K562 (cell line): ENCODE results near the gene CSNK1D. TPM values are rescaled to one million over a fixed set of nuclear protein-coding genes. Genes with fewer than 3 reads are reported as not detected.

ENCODE experiments used
- ARID2 ChIP-seq: fragments of 450-650 bp; IDR thresholded peaks from 2 replicates; pipeline ENCODE4 v1.6.1; 2017; ENCODE audit warnings: antibody characterized with exemption, mild to moderate bottlenecking
- ARID3B ChIP-seq: fragments of 250-450 bp; sonication (Bioruptor Pico); IDR thresholded peaks from 2 replicates; pipeline ENCODE4 v1.4.0; 2020; ENCODE audit warnings: borderline replicate concordance
- CBX3 ChIP-seq, 2 experiments: IDR thresholded peaks; 1 replicate in 1 of 2; 2 replicates in 1 of 2; pipeline ENCODE4 v1.6.1; 2012; ENCODE audit warnings: inconsistent platforms in 2 of 2, low read length in 2 of 2, borderline replicate concordance in 1 of 2, control low read depth in 1 of 2
- ELF4 ChIP-seq: fragments of 450-650 bp; formaldehyde crosslinking; IDR thresholded peaks from 2 replicates; pipeline ENCODE4 v1.4.0; 2022; ENCODE audit warnings: missing genetic modification characterization
- FOXJ2 ChIP-seq: fragments of 200-800 bp; sonication (Bioruptor generic); IDR thresholded peaks from 2 replicates; pipeline ENCODE4 v1.6.1; 2016; ENCODE audit warnings: missing genetic modification characterization, missing compliant biosample characterization
- IRF1 ChIP-seq: sonication (generic); formaldehyde crosslinking; IDR thresholded peaks from 2 replicates; pipeline ENCODE4 v1.8.0; 2022; ENCODE audit warnings: missing genetic modification reagents, mild to moderate bottlenecking, borderline replicate concordance
- MGA ChIP-seq: fragments of 450-650 bp; IDR thresholded peaks from 2 replicates; pipeline ENCODE4 v1.6.1; 2016; ENCODE audit warnings: mild to moderate bottlenecking, moderate library complexity
- MNT ChIP-seq, 2 experiments: fragments of 450-650 bp; conservative IDR thresholded peaks; 2 replicates each; pipeline ENCODE4 v1.6.1; 2017; ENCODE audit warnings: mild to moderate bottlenecking in 2 of 2, moderate library complexity in 2 of 2
- NFE2L1 ChIP-seq: fragments of 450-650 bp; IDR thresholded peaks from 2 replicates; pipeline ENCODE4 v1.6.1; 2016; ENCODE audit warnings: missing genetic modification characterization, low read depth, mild to moderate bottlenecking, missing compliant biosample characterization, moderate library complexity, borderline replicate concordance
- ZNF311 ChIP-seq: fragments of 250-450 bp; sonication (Bioruptor Pico); IDR thresholded peaks from 2 replicates; pipeline ENCODE4 v1.4.0; 2020; ENCODE audit warnings: mild to moderate bottlenecking, moderate library complexity
- polyA plus RNA-seq, 8 experiments: library from polyadenylated mRNA; depleted of rRNA in 4 of 8; stranded (reverse) in 5 of 8; unstranded in 3 of 8; fragments of >200 nt; fragmentation: Nextera tagmentation in 2 of 8; fragmentation: Illumina TruSeq in 1 of 8; extraction: Ambion mirVana in 2 of 8; extraction: Trizol in 1 of 8; gene quantifications; 2 replicates each; pipeline versions ENCODE4 v1.2.1 to v1.2.3, GENCODE V29; 2011 to 2014; ENCODE audit warnings: inconsistent platforms in 1 of 8, missing spikeins in 1 of 8
- total RNA-seq, 7 experiments: library from RNA; depleted of rRNA in 6 of 7; stranded (reverse); fragments of >200 nt in 6 of 7; fragmentation: Illumina TruSeq in 2 of 7; extraction: Trizol in 2 of 7; gene quantifications; 2 replicates each; pipeline versions ENCODE4 v1.2.1 to v1.2.3, GENCODE V29; 2011 to 2021; ENCODE audit warnings: low replicate concordance in 1 of 7

CSNK1D gene
- total and polyA plus RNA-seq, 9 of the 15 experiments (the other 6 are each of a cell fraction or from before 2014, with no cell fraction given): 6.5 to 133 (median 41.3) TPM

DNA sequence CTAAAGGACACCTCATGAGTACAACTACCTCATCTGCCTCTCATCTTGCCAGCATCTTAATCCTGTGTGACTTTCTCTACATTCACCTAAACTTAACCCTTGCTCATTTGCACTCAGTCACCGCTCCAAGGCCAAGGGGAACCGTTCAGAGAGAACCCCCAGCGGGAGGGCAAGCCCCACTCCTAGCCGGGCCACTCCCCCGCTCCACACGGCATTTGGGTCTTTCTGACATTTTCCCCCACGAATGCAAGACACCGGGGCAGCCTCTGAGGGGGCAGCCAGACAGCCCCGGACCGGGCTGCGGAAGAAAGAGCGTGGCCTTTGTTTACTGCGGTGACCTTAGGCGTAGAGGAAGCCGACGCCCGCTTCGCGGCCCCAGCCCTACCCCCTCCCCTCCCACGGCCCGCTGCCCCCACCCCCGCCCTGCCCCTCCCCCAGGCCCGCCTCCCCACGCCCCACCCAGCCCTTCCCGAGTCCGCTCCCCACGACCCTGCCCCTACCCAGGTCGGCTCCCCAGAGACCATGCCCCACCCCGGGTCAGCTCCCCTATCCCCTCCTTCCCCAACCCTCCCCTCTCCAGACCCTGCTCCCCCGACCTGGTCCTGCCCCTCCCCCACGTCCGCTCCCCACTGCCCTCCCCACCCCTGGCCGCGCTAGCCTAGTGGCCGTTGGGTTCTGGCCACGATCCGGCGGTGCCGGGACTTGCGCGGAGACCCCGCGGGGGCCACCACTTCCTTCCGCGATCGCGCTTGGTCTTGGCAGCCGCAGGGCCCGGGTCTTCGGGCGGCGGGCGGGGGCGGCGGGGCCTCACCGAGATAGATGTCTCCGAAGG lies 789 bp downstream of the CSNK1D start (continued):
- TF ChIP-seq MGA (no peak), IRF1 (CRISPR knock-in tag) (no peak), NFE2L1 (tag) (no peak), ZNF311 (CRISPR knock-in tag) (no peak), ARID3B (CRISPR knock-in tag) (no peak), MNT (conservative IDR thresholded peaks at IDR 0.05) (peak; percentile 85 to 88), FOXJ2 (0 out of 2 replicates have a peak, but pooled peaks have one; percentile 15), ELF4 (CRISPR knock-in tag) (peak; percentile 44; the same call in 1 of the 2 replicates), ARID2 (no peak), CBX3 (IDR thresholded peaks at IDR 0.05; ENCODE audit: borderline replicate concordance in 1 of 2, low read length in 2 of 2) (no peak)
